Measurements from ENCODE around the gene NKX1-2. TPM values are rescaled to one million over a fixed set of nuclear protein-coding genes. Genes with fewer than 3 reads are reported as not detected.
A peak's percentile ranks its signal among the peaks of the same experiment; 100 is the strongest.

The NKX1-2 gene
- total and polyA plus RNA-seq, 2 of the 8 experiments (the other 6 are each of a cell fraction or from before 2014, with no cell fraction given): 12.7 to 34.9 TPM

DNA sequence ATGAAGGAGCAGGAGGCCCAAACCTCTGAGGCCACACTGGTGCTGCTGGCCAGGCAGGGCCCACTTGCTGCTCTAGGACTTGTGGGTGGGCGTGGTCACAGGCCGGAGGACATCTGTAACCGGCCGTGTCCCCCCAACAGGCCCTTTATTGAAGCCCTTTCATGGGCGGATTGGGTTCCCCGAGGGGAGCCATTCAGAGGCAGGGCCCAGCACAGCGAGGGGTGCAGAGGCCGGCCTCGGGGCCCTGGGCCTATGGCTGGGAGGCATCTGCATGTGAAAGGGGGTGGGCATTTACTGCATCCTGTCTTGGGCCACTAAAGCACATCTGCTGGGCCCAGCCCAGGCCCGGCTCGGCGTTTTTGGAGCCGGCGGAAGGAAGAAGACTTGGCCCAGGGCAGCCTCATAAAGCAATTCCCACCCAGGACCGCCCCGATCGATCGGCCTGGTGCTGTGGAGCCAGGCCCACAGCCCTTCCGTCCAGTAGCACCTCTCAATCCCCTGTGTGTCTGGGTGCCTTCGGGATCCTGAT is 20.2 kb upstream of the NKX1-2 start:
- WGBS, 2 experiments (ENCODE audit: extremely low coverage in 1 of 2, insufficient coverage in 1 of 2, insufficient read length in 1 of 2, insufficient replicate concordance in 2 of 2, low coverage in 1 of 2, low lambda C conversion rate in 2 of 2, missing lambda C conversion rate in 1 of 2): 9% methylated on average over 20 of the region's 20 CpGs; no CpG with 5 or more reads in 1 of the 2 experiments
- peak overlapping the region; percentile 4 for H3K56ac ChIP-seq (replicated peaks; ENCODE audit: insufficient read length, low read depth, low read length)
- H3K9ac ChIP-seq (replicated peaks in 1 of 4; ENCODE audit: extremely low read depth in 1 of 4, low read depth in 3 of 4, low read length in 3 of 4): peak overlapping the region in 2 of 4 experiments; percentile 12 to 25; a peak in 2 of 7 replicates
- H4K5ac ChIP-seq (ENCODE audit: insufficient read length, low read depth, low read length): peak overlapping the region; percentile 69
- H3K36me3 ChIP-seq (ENCODE audit: control insufficient read depth in 2 of 4, insufficient read depth in 4 of 4, low read length in 3 of 4): 0 out of 8 replicates have a peak, but pooled peaks cover 0 to 3% (median 0%) of the 10 kb centered on the region in 4 experiments
- H3K9me3 ChIP-seq (ENCODE audit: insufficient read depth in 2 of 2, low read depth in 1 of 2, low read length in 1 of 2): no peaks in the 10 kb centered on the region
- no peaks in the 10 kb centered on the region for H3K23me2 ChIP-seq (ENCODE audit: low read depth, low read length)
- peaks cover 3% of the 10 kb centered on the region for H3K79me1 ChIP-seq (ENCODE audit: low read depth, low read length)
- H3K18ac ChIP-seq (ENCODE audit: extremely low read depth, low read length): peak overlapping the region; percentile 64
- no peak overlapping the region for H3K14ac ChIP-seq (ENCODE audit: insufficient read length)
- no peaks in the 10 kb centered on the region for H4K20me1 ChIP-seq (replicated peaks in 1 of 2; ENCODE audit: control insufficient read depth in 1 of 2, insufficient read depth in 2 of 2, low read length in 2 of 2)
- H4K91ac ChIP-seq (replicated peaks; ENCODE audit: insufficient read length, low read length): peak overlapping the region; percentile 95
- ChIA-PET POLR2A (ENCODE audit: partially characterized antibody) (interaction anchor here (1.1 to 2.9 kb wide), 3 partner anchors 10 to 52 kb away, joined by 3 to 8 read pairs (median 6); partner anchors contain the start of gene OAT), CTCF (ENCODE audit: partially characterized antibody) (no interaction called here)
- H3K79me2 ChIP-seq (ENCODE audit: control insufficient read depth in 1 of 2, insufficient read depth in 2 of 2, low read length in 2 of 2): peaks cover 0 to 15% of the 10 kb centered on the region in 2 experiments; a peak in 2 of 4 replicates
- FAIRE-seq: no peak
- H3K4me3 ChIP-seq (ENCODE audit: extremely low read depth in 1 of 4, insufficient read depth in 2 of 4, low read depth in 3 of 4, low read length in 4 of 4): peak overlapping the region in 2 of 4 experiments; percentile 15 to 29; a peak in 2 of 8 replicates
- peak overlapping the region; percentile 22 for H4K8ac ChIP-seq (ENCODE audit: extremely low read depth, insufficient read depth, low read length)
- peak overlapping the region; percentile 48 to 62 for H3K4me2 ChIP-seq (ENCODE audit: insufficient read depth in 1 of 2, low read depth in 2 of 2, low read length in 2 of 2)
- H2BK5ac ChIP-seq (ENCODE audit: low read depth, low read length): peak overlapping the region; percentile 97
- peak overlapping the region; percentile 98 for H3K4ac ChIP-seq (replicated peaks; ENCODE audit: insufficient read length, low read depth, low read length)
- H2AK5ac ChIP-seq (ENCODE audit: low read depth, low read length): 0 out of 2 replicates have a peak overlapping the region, but pooled peaks have one; percentile 4
- DNase-seq (ENCODE audit: low read depth in 1 of 2, low spot score in 2 of 2): peak; percentile 81 to 84
- peak overlapping the region; percentile 95 for H2BK20ac ChIP-seq (ENCODE audit: low read length)
- H3K27ac ChIP-seq (ENCODE audit: low read depth, low read length): peak overlapping the region; percentile 65; the same call in 1 of the 2 replicates
- no peak overlapping the region for H2AFZ ChIP-seq (ENCODE audit: low read length)
- no peak overlapping the region for H2BK15ac ChIP-seq (ENCODE audit: low read length)
- peaks cover 25 to 52% (median 36%) of the 10 kb centered on the region in 4 experiments for H3K4me1 ChIP-seq (replicated peaks in 1 of 4; ENCODE audit: control insufficient read depth in 3 of 4, insufficient read depth in 4 of 4, low read length in 3 of 4)
- peak overlapping the region; percentile 98; the same call in 1 of the 2 replicates for H2BK12ac ChIP-seq (ENCODE audit: low read depth, low read length)
- peak overlapping the region; percentile 96 for H2BK120ac ChIP-seq (replicated peaks; ENCODE audit: low read depth, low read length)
- H3K27me3 ChIP-seq (replicated peaks in 1 of 4; ENCODE audit: control insufficient read depth in 3 of 4, extremely low read depth in 1 of 4, insufficient read depth in 3 of 4, low read length in 3 of 4): no peaks in the 10 kb centered on the region
- no peak overlapping the region for H3K23ac ChIP-seq (ENCODE audit: insufficient read length)
- peak; percentile 89 to 98; a peak in 3 of 4 replicates for TF ChIP-seq HDAC2 (IDR thresholded peaks at IDR 0.05; ENCODE audit: borderline replicate concordance in 1 of 2, low read depth in 2 of 2, low read length in 2 of 2)
- TF ChIP-seq TAF1 (IDR thresholded peaks at IDR 0.05; ENCODE audit: low read depth, low read length): no peak; the same call in 1 of the 2 replicates
- TF ChIP-seq CREB1 (IDR thresholded peaks at IDR 0.05): peak; percentile 31; the same call in 1 of the 2 replicates
- TF ChIP-seq RAD21 (IDR thresholded peaks at IDR 0.05 in 1 of 2, conservative IDR thresholded peaks at IDR 0.05 in 1 of 2; ENCODE audit: low read depth in 2 of 2, low read length in 2 of 2): peak in 1 of 2 experiments; percentile 17; a peak in 1 of 4 replicates
- TF ChIP-seq EZH2 (IDR thresholded peaks at IDR 0.05; ENCODE audit: low read depth, low read length, severe bottlenecking): no peak
- no peak; the same call in 1 of the 2 replicates for TF ChIP-seq POLR2AphosphoS5 (IDR thresholded peaks at IDR 0.05; ENCODE audit: low read depth, low read length)
- TF ChIP-seq RXRA (IDR thresholded peaks at IDR 0.05; ENCODE audit: insufficient read depth, low read depth, low read length): 0 out of 2 replicates have a peak, but pooled peaks have one; percentile 57
- TF ChIP-seq POLR2A (IDR thresholded peaks at IDR 0.05; ENCODE audit: control extremely low read depth in 1 of 2, low read depth in 2 of 2, low read length in 2 of 2): peak in 1 of 2 experiments; percentile 54; a peak in 2 of 3 replicates
- TF ChIP-seq KDM4A (IDR thresholded peaks at IDR 0.05; ENCODE audit: low read depth, low read length, severe bottlenecking): no peak
- TF ChIP-seq YY1 (IDR thresholded peaks at IDR 0.05; ENCODE audit: low read depth, low read length): peak; percentile 75; the same call in 1 of the 2 replicates
- TF ChIP-seq CHD1 (IDR thresholded peaks at IDR 0.05; ENCODE audit: low read depth, low read length): no peak
- 0 out of 2 replicates have a peak, but pooled peaks have one; percentile 11 for TF ChIP-seq SRF (IDR thresholded peaks at IDR 0.05; ENCODE audit: low read depth, low read length)

Measured in H1 (cell line).